IMR-90 (cell line): ENCODE results near the gene FOXP4. TPM values are rescaled to one million over a fixed set of nuclear protein-coding genes. Genes with fewer than 3 reads are reported as not detected.

Experiments used
- ATAC-seq: fragments of 200-7000 bp; cut with Tn5 transposase; 2 replicates; pipeline ENCODE4 v1.9.1; 2020; ENCODE audit warnings: low read depth, mild to moderate bottlenecking, moderate library complexity
- BruUV-seq: library from RNA; stranded (reverse); fragments of 400-500 nt; replicated peaks from 2 replicates; lab custom pipeline; 2021; lab: Mats Ljungman, UMichigan
- CTCF ChIA-PET: fragments of 300-600 bp; formaldehyde crosslinking; extraction: SDS; loops from one replicate; lab custom pipeline; 2021; ENCODE audit warnings: antibody characterized with exemption; lab: Yijun Ruan, JAX
- POLR2A ChIA-PET: fragments of 300-600 bp; sonication (Branson Sonifier 250); formaldehyde crosslinking; loops from one replicate; lab custom pipeline; 2022; ENCODE audit warnings: antibody characterized with exemption; ENCODE audit not compliant: unreplicated experiment; lab: Charles Lee
- DNase-seq: peaks from one replicate; pipeline ENCODE4 v3.0.0; 2013
- H2AFZ ChIP-seq: replicated peaks from 2 replicates; pipeline ENCODE3; 2013; ENCODE audit warnings: low read length, mild to moderate bottlenecking; ENCODE audit not compliant: poor library complexity
- H2AK5ac ChIP-seq: 2 replicates; pipeline ENCODE4 v1.6.1; 2013; ENCODE audit warnings: low read depth, low read length, inconsistent platforms
- H2AK9ac ChIP-seq: replicated peaks from 2 replicates; pipeline ENCODE3; 2013; ENCODE audit warnings: mild to moderate bottlenecking, low read depth, low read length, moderate library complexity; ENCODE audit not compliant: poor library complexity
- H2BK120ac ChIP-seq: 2 replicates; pipeline ENCODE4 v1.6.1; 2013; ENCODE audit warnings: low read depth, low read length, inconsistent platforms
- H2BK15ac ChIP-seq: 3 replicates; pipeline ENCODE4 v1.6.1; 2013; ENCODE audit warnings: low read depth, low read length, inconsistent platforms
- H2BK20ac ChIP-seq: 2 replicates; pipeline ENCODE4 v1.6.1; 2013; ENCODE audit warnings: low read depth, mild to moderate bottlenecking, inconsistent platforms, low read length, moderate library complexity
- H2BK5ac ChIP-seq: 2 replicates; pipeline ENCODE4 v1.6.1; 2013; ENCODE audit warnings: mild to moderate bottlenecking, low read depth, low read length, inconsistent platforms; ENCODE audit not compliant: poor library complexity, severe bottlenecking
- H3K14ac ChIP-seq: replicated peaks from 2 replicates; pipeline ENCODE4 v1.6.1; 2013; ENCODE audit warnings: low read depth, low read length, inconsistent platforms
- H3K18ac ChIP-seq: 2 replicates; pipeline ENCODE4 v1.6.1; 2013; ENCODE audit warnings: low read depth, low read length, control low read depth
- H3K23ac ChIP-seq: 2 replicates; pipeline ENCODE4 v1.6.1; 2013; ENCODE audit warnings: low read depth, low read length, inconsistent platforms
- H3K27ac ChIP-seq: 2 replicates; pipeline ENCODE4 v1.5.1; 2013; ENCODE audit warnings: mild to moderate bottlenecking, control low read depth, low read length; ENCODE audit not compliant: insufficient read depth
- H3K27me3 ChIP-seq: 2 replicates; pipeline ENCODE4 v1.6.1; 2013; ENCODE audit warnings: low read length; ENCODE audit not compliant: control insufficient read depth, insufficient read depth
- H3K36me3 ChIP-seq: 2 replicates; pipeline ENCODE4 v1.6.1; 2013; ENCODE audit warnings: low read length, mixed read lengths; ENCODE audit not compliant: control insufficient read depth, insufficient read depth
- H3K4ac ChIP-seq: 2 replicates; pipeline ENCODE4 v1.6.1; 2013; ENCODE audit warnings: low read depth, low read length, inconsistent platforms
- H3K4me1 ChIP-seq: 2 replicates; pipeline ENCODE4 v1.6.1; 2013; ENCODE audit warnings: low read length, mixed read lengths; ENCODE audit not compliant: control insufficient read depth, insufficient read depth
- H3K4me2 ChIP-seq: 2 replicates; pipeline ENCODE4 v1.6.1; 2013; ENCODE audit warnings: low read depth, mild to moderate bottlenecking, control low read depth, low read length, moderate library complexity
- H3K4me3 ChIP-seq: 2 replicates; pipeline ENCODE4 v1.5.1; 2013; ENCODE audit warnings: low read depth, mild to moderate bottlenecking, control low read depth, low read length, moderate library complexity; ENCODE audit not compliant: insufficient read depth
- H3K56ac ChIP-seq: 2 replicates; pipeline ENCODE4 v1.6.1; 2013; ENCODE audit warnings: low read length, inconsistent platforms; ENCODE audit not compliant: insufficient read depth; ENCODE audit errors: extremely low read depth
- H3K79me1 ChIP-seq, 2 experiments: 2 replicates each; pipeline ENCODE4 v1.6.1; 2013; ENCODE audit warnings: low read length in 2 of 2, inconsistent platforms in 1 of 2, low read depth in 1 of 2
- H3K9ac ChIP-seq: 2 replicates; pipeline ENCODE4 v1.6.1; 2013; ENCODE audit warnings: low read depth, low read length, control low read depth
- H3K9me1 ChIP-seq: 2 replicates; pipeline ENCODE4 v1.6.1; 2013; ENCODE audit warnings: low read length, inconsistent platforms; ENCODE audit not compliant: insufficient read depth
- H3K9me3 ChIP-seq: 2 replicates; pipeline ENCODE4 v1.6.1; 2013; ENCODE audit warnings: low read length; ENCODE audit not compliant: control insufficient read depth, insufficient read depth
- H4K20me1 ChIP-seq: 2 replicates; pipeline ENCODE4 v1.6.1; 2013; ENCODE audit warnings: low read length, inconsistent platforms; ENCODE audit not compliant: insufficient read depth
- H4K5ac ChIP-seq: 2 replicates; pipeline ENCODE4 v1.6.1; 2013; ENCODE audit warnings: mild to moderate bottlenecking, low read depth, low read length, control low read depth
- H4K8ac ChIP-seq, 2 experiments: 2 replicates each; pipeline ENCODE4 v1.6.1; 2013; ENCODE audit warnings: low read depth in 2 of 2, low read length in 2 of 2, control low read depth in 1 of 2, inconsistent platforms in 1 of 2
- H4K91ac ChIP-seq: 2 replicates; pipeline ENCODE4 v1.6.1; 2013; ENCODE audit warnings: low read depth, low read length, inconsistent platforms; ENCODE audit not compliant: insufficient read depth
- BHLHE40 ChIP-seq: fragments of 150-350 bp; IDR thresholded peaks from 2 replicates; pipeline ENCODE4 v1.6.1; 2016; ENCODE audit warnings: mild to moderate bottlenecking, low read depth, low read length
- CEBPB ChIP-seq: IDR thresholded peaks from 2 replicates; pipeline ENCODE4 v1.6.1; 2012; ENCODE audit warnings: low read depth, low read length, improper control_type of control experiment
- CHD1 ChIP-seq: IDR thresholded peaks from 2 replicates; pipeline ENCODE4 v1.6.1; 2012; ENCODE audit warnings: low read depth, low read length, improper control_type of control experiment
- ELK1 ChIP-seq: fragments of 150-350 bp; IDR thresholded peaks from 2 replicates; pipeline ENCODE4 v1.6.1; 2016; ENCODE audit warnings: low read depth, mild to moderate bottlenecking, low read length, moderate library complexity, borderline replicate concordance
- FOS ChIP-seq: fragments of 150-350 bp; IDR thresholded peaks from 2 replicates; pipeline ENCODE4 v1.6.1; 2016; ENCODE audit warnings: low read depth, low read length
- MAZ ChIP-seq: IDR thresholded peaks from 2 replicates; pipeline ENCODE4 v1.6.1; 2012; ENCODE audit warnings: low read depth, mild to moderate bottlenecking, low read length, improper control_type of control experiment, moderate library complexity, borderline replicate concordance
- MXI1 ChIP-seq: IDR thresholded peaks from 2 replicates; pipeline ENCODE4 v1.6.1; 2012; ENCODE audit warnings: low read depth, mild to moderate bottlenecking, low read length, moderate library complexity, borderline replicate concordance
- NFE2L2 ChIP-seq: fragments of 150-350 bp; IDR thresholded peaks from 2 replicates; pipeline ENCODE4 v1.6.1; 2016; ENCODE audit warnings: low read depth, mild to moderate bottlenecking, low read length
- POLR2A ChIP-seq: IDR thresholded peaks from 2 replicates; pipeline ENCODE4 v1.6.1; 2012; ENCODE audit warnings: mild to moderate bottlenecking, low read depth, low read length
- RAD21 ChIP-seq: IDR thresholded peaks from 2 replicates; pipeline ENCODE4 v1.6.1; 2012; ENCODE audit warnings: low read length, improper control_type of control experiment
- RFX5 ChIP-seq: IDR thresholded peaks from 2 replicates; pipeline ENCODE4 v1.8.0; 2012; ENCODE audit warnings: low read depth, mild to moderate bottlenecking, low read length, moderate library complexity
- SMC3 ChIP-seq: fragments of 150-350 bp; IDR thresholded peaks from 2 replicates; pipeline ENCODE4 v1.6.1; 2016; ENCODE audit warnings: low read depth, mild to moderate bottlenecking, antibody characterized with exemption, low read length, moderate library complexity
- USF2 ChIP-seq: fragments of 150-350 bp; IDR thresholded peaks from 2 replicates; pipeline ENCODE4 v1.6.1; 2017; ENCODE audit warnings: mild to moderate bottlenecking, antibody characterized with exemption, low read length, low read depth
- WGBS, 2 experiments: methylation state at CpG; one replicate each; pipeline versions ENCODE4 v1.1.5 to v1.1.7; 2013; ENCODE audit warnings: missing lambda C conversion rate in 2 of 2; ENCODE audit not compliant: insufficient read length in 1 of 2; ENCODE audit errors: extremely low coverage in 2 of 2; 5-methylcytosine and 5-hydroxymethylcytosine counted together
- dilution Hi-C: fragments of 300-500 bp; cut with HindIII; formaldehyde crosslinking; loops from one replicate; pipeline ENCODE4 v1.14.3; 2018; ENCODE audit warnings: low sequenced_read_pairs; ENCODE audit not compliant: unreplicated experiment
- in situ Hi-C: fragments of 300-500 bp; cut with MboI; formaldehyde crosslinking; loops from 3 replicates; pipeline ENCODE4 v1.14.3; 2019; ENCODE audit warnings: low sequenced_read_pairs, inconsistent platforms, mixed read lengths
- intact Hi-C: fragments of 100-400 bp; cut with micrococcal nuclease; formaldehyde crosslinking; loops from 2 replicates; pipeline ENCODE4 v1.10.0; 2022
- polyA plus RNA-seq, 3 experiments: library from polyadenylated mRNA; depleted of rRNA; stranded (reverse); fragments of >200 nt; gene quantifications; 2 replicates each; pipeline ENCODE4 v1.2.3, GENCODE V29; 2012; ENCODE audit warnings: low replicate concordance in 1 of 3
- total RNA-seq: library from RNA; depleted of rRNA; stranded (reverse); fragments of >200 nt; gene quantifications from 2 replicates; pipeline ENCODE4 v1.2.3, GENCODE V29; 2012
- TF ChIP-seq, protein P1 (sequence below): conservative IDR thresholded peaks from 2 replicates; pipeline ENCODE4 v1.5.1; 2012; ENCODE audit warnings: mild to moderate bottlenecking, low read depth, low read length, improper control_type of control experiment

The FOXP4 gene
- total and polyA plus RNA-seq, 2 of the 4 experiments (the other 2 are of a cell fraction) = 0.72 to 9.5 TPM

DNA sequence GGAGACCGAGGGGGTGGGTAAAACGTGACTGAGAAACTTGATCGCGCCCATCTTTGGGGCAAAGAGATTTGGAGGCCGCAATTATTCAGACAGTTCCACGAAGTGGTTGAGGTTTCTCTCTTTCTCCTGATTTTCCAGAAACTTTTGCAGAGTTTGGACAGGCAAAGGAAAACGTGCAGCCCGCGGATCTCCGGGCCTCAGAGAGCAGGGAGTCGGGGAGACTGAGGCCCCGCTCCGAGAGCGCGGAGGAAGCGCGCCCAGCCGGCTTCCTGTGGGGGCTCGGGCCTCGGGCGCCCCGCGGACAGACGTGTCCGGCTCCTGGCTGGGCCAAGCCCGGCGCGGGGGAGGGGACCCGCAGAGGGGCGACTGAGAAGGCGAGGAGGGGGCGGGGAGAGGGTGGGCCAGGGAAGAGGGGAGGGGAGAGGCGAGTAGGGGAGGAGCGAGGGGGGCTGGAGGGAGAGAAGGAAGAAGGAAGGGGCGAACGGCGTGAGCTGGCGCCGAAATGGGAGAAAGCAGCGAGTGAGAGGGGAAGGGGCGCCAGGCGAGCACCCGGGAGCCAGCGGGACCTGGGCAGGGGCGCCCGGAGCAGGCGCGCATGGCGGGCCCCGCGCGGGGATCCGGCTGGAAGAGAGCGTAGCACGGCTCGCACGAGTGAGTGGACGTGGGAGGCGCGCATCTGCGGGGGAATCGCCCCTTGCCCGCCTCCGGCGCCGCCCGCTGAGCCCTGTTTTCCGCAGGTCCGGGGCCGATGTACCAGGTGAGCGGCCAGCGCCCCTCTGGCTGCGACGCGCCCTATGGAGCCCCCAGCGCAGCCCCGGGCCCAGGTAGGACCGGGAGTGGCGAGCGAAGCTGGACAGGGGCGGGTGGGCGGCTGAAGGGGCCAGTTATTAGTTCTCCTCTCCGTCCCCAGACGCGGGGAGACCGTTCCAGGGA is 92.1 kb downstream of the FOXP4 start, which contains the start of gene MDFI:
MDFI (plus strand) TSS at position 467 of the 933 bp plus-strand sequence; CDS start at position 749, 282 bp downstream.
- no peak for DNase-seq
- Histone ChIP-seq H4K8ac (no peak within 1 kb of the TSS), H3K4me2 (peak within 1 kb of the TSS; percentile 22; the same call in 1 of the 2 replicates), H2BK120ac (no peak within 1 kb of the TSS), H2BK5ac (no peak within 1 kb of the TSS), H3K27ac (no peak within 1 kb of the TSS), H3K56ac (no peak within 1 kb of the TSS), H4K20me1 (no peaks in the 10 kb centered on the region; the same call in 1 of the 2 replicates), H3K27me3 (peaks cover 95% of the 10 kb centered on the region), H3K36me3 (no peaks in the 10 kb centered on the region), H3K9ac (no peak within 1 kb of the TSS), H2BK15ac (no peak within 1 kb of the TSS), H3K79me1 (no peaks in the 10 kb centered on the region), H3K9me1 (no peaks in the 10 kb centered on the region), H3K14ac (no peak within 1 kb of the TSS), H3K4me1 (no peaks in the 10 kb centered on the region), H2AFZ (peak within 1 kb of the TSS; percentile 37), H3K4me3 (no peak within 1 kb of the TSS; the same call in 1 of the 2 replicates), H4K5ac (no peak within 1 kb of the TSS), H3K23ac (no peak within 1 kb of the TSS), H3K4ac (no peak within 1 kb of the TSS), H3K18ac (no peak within 1 kb of the TSS), H3K9me3 (no peaks in the 10 kb centered on the region; the same call in 1 of the 2 replicates), H2AK5ac (no peak within 1 kb of the TSS), H2BK20ac (no peak within 1 kb of the TSS), H4K91ac (no peak within 1 kb of the TSS), H2AK9ac (no peak within 1 kb of the TSS)
- BruUV-seq = no TSS peak
- dilution Hi-C loops = no loop called here
- intact Hi-C loops = no loop called here
- no peak for ATAC-seq
- 4% methylated on average over 32 of the region's 86 CpGs; no CpG with 5 or more reads in 1 of the 2 experiments for WGBS, 2 experiments
- in situ Hi-C loops = no loop called here
- POLR2A ChIA-PET = no interaction called here
- CTCF ChIA-PET = no interaction called here
- TF ChIP-seq, protein P1, sequence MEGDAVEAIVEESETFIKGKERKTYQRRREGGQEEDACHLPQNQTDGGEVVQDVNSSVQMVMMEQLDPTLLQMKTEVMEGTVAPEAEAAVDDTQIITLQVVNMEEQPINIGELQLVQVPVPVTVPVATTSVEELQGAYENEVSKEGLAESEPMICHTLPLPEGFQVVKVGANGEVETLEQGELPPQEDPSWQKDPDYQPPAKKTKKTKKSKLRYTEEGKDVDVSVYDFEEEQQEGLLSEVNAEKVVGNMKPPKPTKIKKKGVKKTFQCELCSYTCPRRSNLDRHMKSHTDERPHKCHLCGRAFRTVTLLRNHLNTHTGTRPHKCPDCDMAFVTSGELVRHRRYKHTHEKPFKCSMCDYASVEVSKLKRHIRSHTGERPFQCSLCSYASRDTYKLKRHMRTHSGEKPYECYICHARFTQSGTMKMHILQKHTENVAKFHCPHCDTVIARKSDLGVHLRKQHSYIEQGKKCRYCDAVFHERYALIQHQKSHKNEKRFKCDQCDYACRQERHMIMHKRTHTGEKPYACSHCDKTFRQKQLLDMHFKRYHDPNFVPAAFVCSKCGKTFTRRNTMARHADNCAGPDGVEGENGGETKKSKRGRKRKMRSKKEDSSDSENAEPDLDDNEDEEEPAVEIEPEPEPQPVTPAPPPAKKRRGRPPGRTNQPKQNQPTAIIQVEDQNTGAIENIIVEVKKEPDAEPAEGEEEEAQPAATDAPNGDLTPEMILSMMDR = no peak
- TF ChIP-seq NFE2L2 (no peak), SMC3 (no peak), FOS (no peak), CEBPB (no peak), USF2 (no peak), MXI1 (no peak), RAD21 (no peak), CHD1 (no peak), ELK1 (no peak), POLR2A (no peak), MAZ (no peak), BHLHE40 (no peak), RFX5 (no peak)
